ENCODE data around the gene FAM170B.

DNA sequence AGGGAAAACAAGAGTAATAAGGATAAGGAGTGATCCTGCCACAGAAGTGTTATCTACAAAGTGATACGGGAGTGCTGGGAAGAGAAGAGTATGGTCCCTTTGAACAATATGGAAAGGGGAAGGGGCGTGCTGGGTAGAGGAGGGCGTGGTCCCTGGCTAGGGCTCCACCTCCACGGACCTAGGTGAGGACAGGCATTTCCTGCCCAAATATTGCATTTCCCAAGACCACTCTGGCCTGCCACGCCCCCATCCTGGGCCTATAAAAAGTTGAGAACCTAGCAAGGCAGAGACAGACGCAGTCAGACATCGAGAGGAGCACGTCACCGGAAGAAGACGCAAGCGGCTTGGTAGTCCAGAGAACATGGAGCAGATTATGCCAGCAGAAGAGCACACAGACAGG is 41.3 kb downstream of the FAM170B start:
- TF ChIP-seq, protein P1, sequence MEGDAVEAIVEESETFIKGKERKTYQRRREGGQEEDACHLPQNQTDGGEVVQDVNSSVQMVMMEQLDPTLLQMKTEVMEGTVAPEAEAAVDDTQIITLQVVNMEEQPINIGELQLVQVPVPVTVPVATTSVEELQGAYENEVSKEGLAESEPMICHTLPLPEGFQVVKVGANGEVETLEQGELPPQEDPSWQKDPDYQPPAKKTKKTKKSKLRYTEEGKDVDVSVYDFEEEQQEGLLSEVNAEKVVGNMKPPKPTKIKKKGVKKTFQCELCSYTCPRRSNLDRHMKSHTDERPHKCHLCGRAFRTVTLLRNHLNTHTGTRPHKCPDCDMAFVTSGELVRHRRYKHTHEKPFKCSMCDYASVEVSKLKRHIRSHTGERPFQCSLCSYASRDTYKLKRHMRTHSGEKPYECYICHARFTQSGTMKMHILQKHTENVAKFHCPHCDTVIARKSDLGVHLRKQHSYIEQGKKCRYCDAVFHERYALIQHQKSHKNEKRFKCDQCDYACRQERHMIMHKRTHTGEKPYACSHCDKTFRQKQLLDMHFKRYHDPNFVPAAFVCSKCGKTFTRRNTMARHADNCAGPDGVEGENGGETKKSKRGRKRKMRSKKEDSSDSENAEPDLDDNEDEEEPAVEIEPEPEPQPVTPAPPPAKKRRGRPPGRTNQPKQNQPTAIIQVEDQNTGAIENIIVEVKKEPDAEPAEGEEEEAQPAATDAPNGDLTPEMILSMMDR (IDR thresholded peaks at IDR 0.05): no peak
- no peak for TF ChIP-seq SIN3A (IDR thresholded peaks at IDR 0.05; ENCODE audit: borderline replicate concordance, insufficient read depth, low read depth, low read length)
